Transverse colon (tissue), 1 donor: Measurements from ENCODE around the gene BCL11B.

Experiments
- EP300 ChIP-seq: sonication (generic); formaldehyde crosslinking; IDR thresholded peaks from one replicate; pipeline ENCODE4 v1.6.1; 2017; ENCODE audit warnings: antibody characterized with exemption, low read depth
- POLR2A ChIP-seq: fragments of 450-650 bp; IDR thresholded peaks from one replicate; pipeline ENCODE4 v1.6.1; 2016; ENCODE audit warnings: antibody characterized with exemption, mild to moderate bottlenecking, moderate library complexity

DNA sequence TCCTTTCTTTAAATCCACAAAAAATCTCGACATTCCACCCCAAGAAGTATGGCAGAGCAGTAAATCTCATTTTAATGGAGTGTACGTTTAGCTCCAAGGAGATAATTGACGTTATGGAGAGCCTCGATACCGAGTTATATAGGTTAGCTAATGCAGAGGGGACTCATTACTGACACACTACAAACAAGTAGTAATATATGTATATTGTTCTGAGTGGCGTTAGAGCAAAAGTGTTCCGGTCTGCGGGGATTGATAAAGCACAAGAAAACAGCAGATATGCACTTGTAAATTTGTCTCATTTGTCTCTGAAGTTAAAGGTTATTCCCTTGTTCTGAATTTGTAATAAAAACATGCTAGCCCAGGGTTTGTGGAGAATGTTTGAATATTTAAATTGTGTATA, 84.1 kb downstream of the BCL11B start:
- TF ChIP-seq POLR2A (no peak), EP300 (no peak)
